HCT116 (cell line): ENCODE data around the gene RNGTT. TPM values are rescaled to one million over a fixed set of nuclear protein-coding genes. Genes with fewer than 3 reads are reported as not detected.

Experiments used
- ATAC-seq: fragments of 200-7000 bp; cut with Tn5 transposase; 2 replicates; pipeline ENCODE4 v1.9.1; 2020; ENCODE audit warnings: mild to moderate bottlenecking, moderate library complexity
- BruUV-seq: library from RNA; stranded (reverse); fragments of 400-500 nt; replicated peaks from 2 replicates; lab custom pipeline; 2021; lab: Mats Ljungman, UMichigan
- CTCF ChIA-PET: fragments of 300-600 bp; sonication (Branson Sonifier 250); formaldehyde crosslinking; loops from one replicate; lab custom pipeline; 2021; ENCODE audit warnings: antibody characterized with exemption; lab: Charles Lee
- POLR2A ChIA-PET: fragments of 300-600, 350-600 bp; sonication (Branson Sonifier 250); formaldehyde crosslinking; loops from one replicate; lab custom pipeline; 2021; ENCODE audit warnings: antibody characterized with exemption; lab: Charles Lee
- RAD21 ChIA-PET, 2 experiments: fragments of 300-600 bp; sonication (Branson Sonifier 250); formaldehyde crosslinking; loops; one replicate each; lab custom pipeline; 2023; ENCODE audit warnings: low total read pairs in 2 of 2; ENCODE audit not compliant: uncharacterized antibody in 2 of 2, unreplicated experiment in 2 of 2, low non-redundant PET in 1 of 2; lab: Charles Lee
- DNase-seq: peaks from one replicate; pipeline ENCODE4 v3.0.0-alpha.2; 2010; ENCODE audit warnings: low read depth, low spot score
- H2AFZ ChIP-seq: fragments of 200-600 bp; shearing (Covaris generic), sonication (generic); 2 replicates; pipeline ENCODE4 v1.6.1; 2017; ENCODE audit warnings: low read depth, mixed run types, mixed read lengths, antibody characterized with exemption, low read length; ENCODE audit not compliant: poor library complexity, severe bottlenecking
- H3K27ac ChIP-seq: 2 replicates; pipeline ENCODE4 v1.5.1; 2012; ENCODE audit warnings: low read depth, low read length
- H3K27me3 ChIP-seq: fragments of 200-600 bp; sonication (generic); 2 replicates; pipeline ENCODE4 v1.6.1; 2016; ENCODE audit warnings: mixed run types, low read length, mixed read lengths; ENCODE audit not compliant: insufficient read depth
- H3K36me3 ChIP-seq, 2 experiments: fragments of 200-500 bp in 1 of 2; fragments of 200-600 bp in 1 of 2; sonication (Bioruptor generic) in 1 of 2; sonication (generic) in 1 of 2; 2 replicates each; pipeline versions ENCODE4 v1.5.1 to v1.6.1; 2014 to 2016; ENCODE audit warnings: low read length in 2 of 2, inconsistent platforms in 1 of 2, mixed read lengths in 1 of 2, mixed run types in 1 of 2; ENCODE audit not compliant: insufficient read depth in 2 of 2, control insufficient read depth in 1 of 2
- H3K4me1 ChIP-seq, 2 experiments: fragments of 200-600 bp in 1 of 2; sonication (generic) in 1 of 2; 2 replicates each; pipeline versions ENCODE4 v1.5.1 to v1.6.1; 2012 to 2017; ENCODE audit warnings: low read length in 2 of 2, inconsistent platforms in 1 of 2, mild to moderate bottlenecking in 1 of 2, mixed read lengths in 1 of 2, mixed run types in 1 of 2, moderate library complexity in 1 of 2; ENCODE audit not compliant: insufficient read depth in 2 of 2, control insufficient read depth in 1 of 2
- H3K4me2 ChIP-seq: fragments of 200-600 bp; sonication (generic); 2 replicates; pipeline ENCODE4 v1.6.1; 2017; ENCODE audit warnings: mixed run types, low read length, mixed read lengths
- H3K4me3 ChIP-seq, 2 experiments: fragments of 200-600 bp in 1 of 2; sonication (generic) in 1 of 2; replicated peaks in 1 of 2; 2 replicates each; pipeline ENCODE4 v1.5.1; 2011 to 2016; ENCODE audit warnings: low read length in 2 of 2, control low read depth in 1 of 2, low read depth in 1 of 2, mild to moderate bottlenecking in 1 of 2, mixed read lengths in 1 of 2, mixed run types in 1 of 2
- H3K79me2 ChIP-seq: fragments of 200-600 bp; sonication (generic); 2 replicates; pipeline ENCODE4 v1.6.1; 2017; ENCODE audit warnings: mild to moderate bottlenecking, mixed run types, low read length, moderate library complexity, mixed read lengths; ENCODE audit not compliant: insufficient read depth
- H3K9ac ChIP-seq: fragments of 200-600 bp; sonication (generic); 2 replicates; pipeline ENCODE4 v1.6.1; 2016; ENCODE audit warnings: low read length, mixed read lengths
- H3K9me2 ChIP-seq: fragments of 200-600 bp; sonication (generic), shearing (Covaris generic); 2 replicates; pipeline ENCODE4 v1.6.1; 2017; ENCODE audit warnings: mixed run types, mild to moderate bottlenecking, moderate library complexity; ENCODE audit not compliant: insufficient read depth
- H3K9me3 ChIP-seq, 2 experiments: fragments of 200-500 bp in 1 of 2; fragments of 200-600 bp in 1 of 2; sonication (Bioruptor generic) in 1 of 2; sonication (generic) in 1 of 2; 2 replicates each; pipeline ENCODE4 v1.6.1; 2014 to 2017; ENCODE audit warnings: low read length in 2 of 2, mixed read lengths in 2 of 2, inconsistent platforms in 1 of 2, low read depth in 1 of 2, mild to moderate bottlenecking in 1 of 2, mixed run types in 1 of 2, moderate library complexity in 1 of 2; ENCODE audit not compliant: control insufficient read depth in 1 of 2, insufficient read depth in 1 of 2
- H4K20me1 ChIP-seq: fragments of 200-600 bp; sonication (generic), shearing (Covaris generic); 2 replicates; pipeline ENCODE4 v1.6.1; 2017; ENCODE audit warnings: mixed run types, mild to moderate bottlenecking, moderate library complexity; ENCODE audit not compliant: insufficient read depth
- CBX3 ChIP-seq: IDR thresholded peaks from 2 replicates; pipeline ENCODE4 v1.6.1; 2012; ENCODE audit warnings: low read depth
- CEBPB ChIP-seq: IDR thresholded peaks from 2 replicates; pipeline ENCODE4 v1.6.1; 2012; ENCODE audit warnings: low read depth
- EGR1 ChIP-seq: IDR thresholded peaks from 2 replicates; pipeline ENCODE4 v1.6.1; 2012; ENCODE audit warnings: low read depth
- ELF1 ChIP-seq: IDR thresholded peaks from 2 replicates; pipeline ENCODE4 v1.6.1; 2012; ENCODE audit warnings: low read depth, borderline replicate concordance
- EZH2 ChIP-seq: fragments of 200-600 bp; sonication (generic); IDR thresholded peaks from 2 replicates; pipeline ENCODE4 v1.6.1; 2017; ENCODE audit warnings: antibody characterized with exemption, mixed run types
- FOSL1 ChIP-seq: IDR thresholded peaks from 2 replicates; pipeline ENCODE4 v1.6.1; 2012; ENCODE audit warnings: low read depth
- JUND ChIP-seq: IDR thresholded peaks from 2 replicates; pipeline ENCODE4 v1.6.1; 2012
- POLR2A ChIP-seq: IDR thresholded peaks from 2 replicates; pipeline ENCODE4 v1.7.0; 2011; ENCODE audit warnings: borderline replicate concordance; ENCODE audit not compliant: insufficient read depth, insufficient read length; ENCODE audit errors: extremely low read depth
- RAD21 ChIP-seq: IDR thresholded peaks from 2 replicates; pipeline ENCODE4 v1.6.1; 2012; ENCODE audit warnings: low read depth, mild to moderate bottlenecking
- SP1 ChIP-seq: IDR thresholded peaks from 2 replicates; pipeline ENCODE4 v1.6.1; 2012; ENCODE audit warnings: low read depth
- SRF ChIP-seq: IDR thresholded peaks from 2 replicates; pipeline ENCODE4 v1.6.1; 2012; ENCODE audit warnings: low read depth
- YY1 ChIP-seq: IDR thresholded peaks from 2 replicates; pipeline ENCODE4 v1.6.1; 2011; ENCODE audit warnings: low read length, low read depth, moderate library complexity, mild to moderate bottlenecking; ENCODE audit not compliant: insufficient replicate concordance; ENCODE audit errors: extremely low read depth
- ZFX ChIP-seq: fragments of 450-650 bp; IDR thresholded peaks from 2 replicates; pipeline ENCODE4 v1.6.1; 2017
- ZNF274 ChIP-seq: fragments of 200-500 bp; sonication (Bioruptor generic); IDR thresholded peaks from 2 replicates; pipeline ENCODE4 v1.6.1; 2014; ENCODE audit warnings: mild to moderate bottlenecking, low read depth, low read length, inconsistent platforms
- intact Hi-C: fragments of 100-400 bp; cut with micrococcal nuclease; formaldehyde crosslinking; loops from 2 replicates; pipeline ENCODE4 v1.10.0; 2022
- total RNA-seq: library from RNA; stranded (reverse); gene quantifications from one replicate; pipeline ENCODE4 v1.2.1, GENCODE V29; 2021; ENCODE audit not compliant: unreplicated experiment
- TF ChIP-seq, protein P1 (sequence below): IDR thresholded peaks from 2 replicates; pipeline ENCODE4 v1.6.1; 2012

The RNGTT gene
- total RNA-seq, 1 experiment from 2014 or later: 23.0 TPM

DNA sequence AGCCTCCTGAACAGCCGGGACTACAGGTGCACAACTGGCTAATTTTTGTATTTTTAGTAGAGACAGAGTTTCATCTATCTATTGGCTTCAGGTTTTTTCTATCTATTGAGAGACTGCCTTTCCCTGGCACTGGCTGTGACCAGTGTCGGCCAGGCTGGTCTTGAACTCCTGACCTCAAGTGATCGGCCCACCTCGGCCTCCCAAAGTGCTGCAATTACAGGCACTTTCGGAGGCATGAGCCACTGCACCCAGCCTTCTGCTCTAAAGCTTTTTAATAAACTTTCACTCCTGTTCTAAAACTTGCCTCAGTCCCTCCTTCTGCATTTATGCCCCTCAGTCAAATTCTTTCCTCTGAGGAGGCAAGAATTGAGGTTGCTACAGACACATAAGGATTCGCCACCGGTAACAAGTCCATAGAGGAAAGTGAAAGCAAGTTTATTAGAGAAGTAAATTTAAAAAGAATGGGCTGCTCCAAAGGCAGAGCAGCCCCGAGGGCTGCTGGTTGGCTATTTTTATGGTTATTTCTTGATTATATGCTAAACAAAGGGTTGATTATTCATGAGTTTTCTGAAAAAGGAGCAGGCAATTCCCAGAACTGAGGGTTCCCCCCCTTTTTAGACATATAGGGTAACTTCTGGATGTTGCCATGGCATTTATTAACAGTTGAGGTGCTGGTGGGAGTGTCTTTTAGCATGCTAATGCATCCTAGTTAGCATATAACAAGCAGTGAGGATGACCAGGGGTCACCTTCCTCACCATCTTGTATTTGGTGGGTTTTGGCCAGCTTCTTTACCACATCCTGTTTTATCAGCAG is 44.8 kb upstream of the RNGTT start:
- H3K9ac ChIP-seq: no peak overlapping the region
- H3K4me1 ChIP-seq: no peaks in the 10 kb centered on the region
- H3K79me2 ChIP-seq: no peaks in the 10 kb centered on the region
- H3K27me3 ChIP-seq: no peaks in the 10 kb centered on the region
- CTCF ChIA-PET: no interaction called here
- ATAC-seq: no peak
- POLR2A ChIA-PET: no interaction called here
- H3K36me3 ChIP-seq: no peaks in the 10 kb centered on the region
- no peak overlapping the region for H3K4me3 ChIP-seq
- H3K9me2 ChIP-seq: no peaks in the 10 kb centered on the region
- RAD21 ChIA-PET: no interaction called here
- H4K20me1 ChIP-seq: no peaks in the 10 kb centered on the region
- BruUV-seq: no TSS peak
- no peaks in the 10 kb centered on the region for H3K9me3 ChIP-seq
- intact Hi-C loops: no loop called here
- no peak overlapping the region for H3K27ac ChIP-seq
- no peak overlapping the region for H2AFZ ChIP-seq
- TF ChIP-seq CBX3 (no peak), POLR2A (no peak), SRF (no peak), EZH2 (no peak), EGR1 (no peak), SP1 (no peak), JUND (no peak), ZFX (no peak), ELF1 (no peak), FOSL1 (no peak), YY1 (no peak), CEBPB (no peak), ZNF274 (no peak), RAD21 (no peak)
- TF ChIP-seq, protein P1, sequence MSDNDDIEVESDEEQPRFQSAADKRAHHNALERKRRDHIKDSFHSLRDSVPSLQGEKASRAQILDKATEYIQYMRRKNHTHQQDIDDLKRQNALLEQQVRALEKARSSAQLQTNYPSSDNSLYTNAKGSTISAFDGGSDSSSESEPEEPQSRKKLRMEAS: no peak
- TF ChIP-seq, all 23 proteins: peak for 0
- no peak for DNase-seq
- H3K4me2 ChIP-seq: no peak overlapping the region
